ENCODE results near the gene DGCR6L.
"Not testable (repeated sequence)": the region's sequence is repeated elsewhere in the genome, so short reads cannot be mapped to it uniquely, and the experiment has no call there.

DGCR6L gene

DNA sequence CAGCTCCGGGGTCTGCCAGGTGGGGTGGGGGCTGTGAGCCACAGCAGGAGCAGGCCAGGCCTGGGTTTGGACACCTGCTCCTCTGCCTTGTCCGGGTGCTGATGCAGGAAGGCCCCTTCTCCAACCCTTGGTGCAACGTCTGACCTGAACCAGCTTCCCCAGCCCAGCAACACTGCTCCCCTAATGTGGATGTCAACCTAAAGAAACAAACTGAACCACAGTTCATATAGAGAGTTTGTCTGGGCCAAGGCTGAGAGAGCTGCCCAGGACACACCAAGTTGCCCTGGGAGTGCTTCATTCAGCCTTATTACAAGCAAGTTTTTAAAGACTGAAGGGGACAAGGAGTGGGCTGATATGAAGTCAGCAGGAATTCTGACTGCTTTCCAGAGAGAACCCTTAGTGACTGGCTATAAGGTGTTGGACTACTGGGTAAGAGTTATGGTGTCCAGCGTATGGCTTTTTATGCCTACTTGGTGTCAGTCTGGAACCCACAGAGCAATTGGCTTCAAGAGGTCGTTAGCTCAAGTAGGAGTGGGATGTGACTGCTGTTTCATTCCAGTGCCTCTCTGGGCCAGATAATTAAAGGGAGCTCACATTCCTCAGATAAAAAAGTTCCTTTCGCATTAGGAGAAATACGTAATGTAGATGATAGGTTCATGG lies 1.8 kb upstream of the DGCR6L start:
- not testable (repeated sequence) for H3K4me3 ChIP-seq (ENCODE audit: low read length); H3K36me3 ChIP-seq (ENCODE audit: insufficient read depth, low read length); H3K27ac ChIP-seq (ENCODE audit: low read depth, low read length); H3K9me3 ChIP-seq (ENCODE audit: insufficient read depth, low read depth, low read length); H3K27me3 ChIP-seq (ENCODE audit: insufficient read depth, low read length); H3K9ac ChIP-seq (ENCODE audit: low read depth, low read length); H3K4me1 ChIP-seq (ENCODE audit: insufficient read depth, low read length)
- 90% methylated on average over 5 of the region's 7 CpGs for WGBS

DNA sequence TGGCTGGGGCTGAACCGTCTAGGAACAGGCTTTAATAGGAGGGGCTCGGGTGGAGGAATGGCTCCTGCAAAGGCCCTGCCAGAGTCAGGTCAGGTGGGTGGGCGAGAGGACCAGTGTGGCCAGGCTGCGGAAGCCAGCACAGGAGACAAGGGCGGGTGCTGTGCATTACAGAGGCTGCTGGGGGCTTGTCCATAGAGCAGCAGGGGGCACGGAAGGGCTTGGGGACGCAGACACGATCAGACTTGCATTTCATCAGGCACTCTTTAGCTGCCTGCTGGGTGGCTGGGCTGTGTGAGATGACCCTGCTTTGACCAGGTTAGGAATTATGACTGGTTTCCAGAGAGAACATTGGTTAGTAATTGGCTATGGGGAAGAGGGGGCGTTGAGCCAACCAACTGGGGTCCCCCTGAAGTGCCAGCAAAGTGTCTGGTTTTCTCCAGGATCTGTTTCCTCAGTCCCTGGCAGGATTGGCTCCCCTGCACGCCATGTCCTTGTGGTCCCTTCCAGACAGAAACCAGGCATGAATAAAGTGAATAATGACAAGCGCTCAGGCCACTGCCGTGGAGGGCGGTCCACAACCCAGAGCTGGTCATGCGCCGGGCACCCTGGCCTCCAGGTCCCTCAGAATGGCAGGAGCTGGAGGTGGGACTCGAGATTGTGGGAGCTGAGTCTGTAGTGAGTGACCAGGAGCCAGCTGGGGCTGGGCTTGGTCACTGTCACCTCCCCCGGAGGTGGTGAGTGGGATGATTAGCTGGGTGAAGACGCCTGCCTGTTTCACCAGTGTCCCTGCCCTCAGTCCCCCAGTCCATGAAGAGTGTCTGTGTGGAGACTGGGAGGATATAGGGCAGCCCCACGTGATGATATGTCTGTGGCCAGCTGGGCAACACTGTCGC lies 1.0 kb upstream of the DGCR6L start:
- H3K9ac ChIP-seq (ENCODE audit: low read depth, low read length): peak overlapping the region; percentile 84
- H3K27me3 ChIP-seq (ENCODE audit: insufficient read depth, low read length); H3K4me1 ChIP-seq (ENCODE audit: insufficient read depth, low read length); H3K36me3 ChIP-seq (ENCODE audit: insufficient read depth, low read length); H3K9me3 ChIP-seq (ENCODE audit: insufficient read depth, low read depth, low read length): not testable (repeated sequence)
- H3K4me3 ChIP-seq (ENCODE audit: low read length): peak overlapping the region; percentile 80
- WGBS: 52% methylated on average over 20 of the region's 20 CpGs
- H3K27ac ChIP-seq (ENCODE audit: low read depth, low read length): peak overlapping the region; percentile 74

DNA sequence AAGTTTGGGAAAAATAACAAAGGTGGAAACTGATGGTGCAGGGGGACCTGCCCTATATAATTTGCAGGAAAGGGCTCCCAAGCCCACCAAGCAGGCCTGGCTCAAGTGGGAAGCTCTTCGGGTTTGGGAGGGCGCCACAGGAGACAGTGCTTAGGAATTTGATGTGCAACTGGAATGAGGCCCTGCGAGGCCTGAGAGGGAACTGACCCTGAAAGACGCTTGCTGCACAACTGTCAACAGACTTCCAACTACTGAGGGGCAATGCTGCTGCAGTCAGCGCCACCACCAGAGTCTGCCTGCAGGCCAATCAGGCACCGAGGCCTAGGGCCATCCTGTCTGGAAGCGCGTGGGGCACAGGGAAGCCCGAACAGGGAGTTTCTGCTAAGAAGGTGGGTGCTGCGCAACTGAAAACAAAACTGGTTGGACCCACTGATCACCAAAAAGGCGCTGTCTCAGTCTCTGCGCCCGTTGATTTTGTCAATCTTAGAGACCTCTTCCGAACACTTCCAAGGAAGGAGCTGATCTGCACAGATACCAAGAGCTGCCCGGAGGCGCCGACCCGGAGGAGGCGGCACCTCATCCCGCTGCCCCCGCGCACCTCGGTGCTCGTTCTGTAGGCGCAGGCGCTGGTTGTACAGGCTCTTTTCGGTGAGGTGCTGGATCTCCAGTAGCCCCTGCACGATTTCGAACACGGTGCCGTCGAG lies 667 bp downstream of the DGCR6L start:
- WGBS: 8% methylated on average over 32 of the region's 32 CpGs
- Histone ChIP-seq H3K27me3 (ENCODE audit: insufficient read depth, low read length) (no peaks in the 10 kb centered on the region), H3K9ac (ENCODE audit: low read depth, low read length) (peak overlapping the region; percentile 63), H3K4me1 (ENCODE audit: insufficient read depth, low read length) (peaks cover 3% of the 10 kb centered on the region; the same call in 1 of the 2 replicates), H3K9me3 (ENCODE audit: insufficient read depth, low read depth, low read length) (no peaks in the 10 kb centered on the region), H3K4me3 (ENCODE audit: low read length) (peak overlapping the region; percentile 80), H3K27ac (ENCODE audit: low read depth, low read length) (no peak overlapping the region), H3K36me3 (ENCODE audit: insufficient read depth, low read length) (no peaks in the 10 kb centered on the region)

DNA sequence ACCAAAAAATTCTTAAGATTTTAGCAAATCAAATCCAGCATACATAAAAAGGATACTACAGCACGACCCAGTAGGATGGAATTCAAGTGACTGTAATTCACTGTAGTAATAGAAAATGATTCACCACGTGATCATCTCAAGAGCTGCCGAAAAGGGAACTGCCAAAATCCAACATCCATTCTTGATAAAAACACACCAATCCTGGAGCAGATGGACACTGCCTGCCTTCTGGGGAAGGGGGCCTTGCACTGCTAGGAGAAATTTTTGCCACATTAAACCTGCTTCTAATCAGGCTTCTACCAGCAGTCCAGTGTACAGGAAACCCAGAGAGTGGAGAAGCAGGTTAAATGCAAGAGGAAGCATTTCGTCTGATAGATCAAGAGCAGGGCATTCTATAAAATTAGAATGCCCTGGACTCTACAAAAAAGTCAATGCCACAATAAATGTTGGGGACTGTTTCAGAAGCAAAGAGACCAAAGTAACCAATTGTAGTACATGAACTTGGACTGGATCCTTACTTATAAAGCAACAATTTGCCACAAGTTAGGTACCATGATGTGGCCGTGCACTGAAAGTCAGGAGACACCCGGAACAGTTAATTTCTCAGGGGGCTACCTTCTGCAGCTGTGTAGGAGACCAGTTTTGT lies 1.7 kb downstream of the DGCR6L start:
- not testable (repeated sequence) for H3K4me1 ChIP-seq (ENCODE audit: insufficient read depth, low read length); H3K27me3 ChIP-seq (ENCODE audit: insufficient read depth, low read length); H3K36me3 ChIP-seq (ENCODE audit: insufficient read depth, low read length); H3K9ac ChIP-seq (ENCODE audit: low read depth, low read length); H3K4me3 ChIP-seq (ENCODE audit: low read length); H3K27ac ChIP-seq (ENCODE audit: low read depth, low read length); H3K9me3 ChIP-seq (ENCODE audit: insufficient read depth, low read depth, low read length)
- 94% methylated on average over 3 of the region's 6 CpGs for WGBS

DNA sequence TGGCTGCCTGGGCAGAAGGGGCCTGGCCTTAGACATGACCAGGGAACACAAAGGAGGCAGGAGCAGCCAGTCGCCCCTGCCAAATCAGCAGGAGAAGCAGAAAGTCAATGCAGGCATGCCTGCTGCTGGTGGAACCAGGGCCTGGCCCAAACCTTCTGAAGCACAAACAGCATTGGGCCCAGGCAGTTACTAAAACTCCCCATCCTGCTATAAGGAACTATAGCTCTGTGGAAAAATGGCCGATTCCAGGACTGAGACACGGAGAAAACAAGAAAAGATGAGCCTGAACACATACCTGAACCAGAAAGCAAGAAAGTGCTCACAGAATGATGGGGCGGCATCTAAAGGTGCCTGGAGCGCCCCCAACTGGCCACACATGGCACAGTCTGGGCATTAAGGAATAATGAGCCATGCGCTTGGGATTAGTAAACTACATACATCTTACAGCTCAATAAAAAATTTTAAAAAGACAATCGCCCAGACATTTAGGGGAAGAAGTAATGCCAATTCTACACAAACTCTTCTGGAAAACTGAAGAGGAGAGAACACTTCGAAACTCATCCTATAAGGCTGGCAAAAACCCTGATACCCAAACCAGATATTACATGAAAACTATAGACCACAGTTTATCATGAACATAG lies 2.3 kb downstream of the DGCR6L start:
- 60% methylated on average over 3 of the region's 8 CpGs for WGBS
- not testable (repeated sequence) for H3K9me3 ChIP-seq (ENCODE audit: insufficient read depth, low read depth, low read length); H3K9ac ChIP-seq (ENCODE audit: low read depth, low read length)

DNA sequence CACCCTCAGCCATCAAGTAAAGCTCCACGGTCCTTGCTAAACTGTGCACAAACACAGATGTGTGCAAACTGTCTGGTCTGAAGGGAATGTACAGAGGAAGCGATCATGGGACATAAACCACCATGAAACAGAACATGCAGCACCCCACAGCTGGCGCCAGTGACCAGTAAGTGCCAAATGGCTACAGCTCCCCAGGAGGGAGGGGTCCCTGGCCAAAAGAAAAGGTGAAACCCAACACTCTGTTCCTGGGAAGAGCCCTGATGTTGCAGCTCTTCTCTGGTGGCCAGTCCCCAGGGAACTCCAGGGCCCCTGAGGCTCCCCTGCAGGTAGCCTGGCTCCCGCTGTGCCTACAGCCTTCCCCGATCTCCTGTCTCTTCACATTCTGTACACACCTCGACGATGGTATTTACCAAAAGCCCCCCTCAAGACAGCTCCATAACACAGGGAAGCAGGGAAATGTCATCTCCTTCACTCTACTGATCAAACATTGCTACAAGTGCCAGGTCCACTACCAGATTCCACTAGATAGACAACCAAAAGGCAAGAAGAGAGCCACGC lies 2.9 kb downstream of the DGCR6L start:
- H3K9me3 ChIP-seq (ENCODE audit: insufficient read depth, low read depth, low read length): no peaks in the 10 kb centered on the region
- H3K4me1 ChIP-seq (ENCODE audit: insufficient read depth, low read length): peaks cover 3% of the 10 kb centered on the region; the same call in 1 of the 2 replicates
- H3K36me3 ChIP-seq (ENCODE audit: insufficient read depth, low read length): no peaks in the 10 kb centered on the region
- 89% methylated on average over 8 of the region's 8 CpGs for WGBS
- no peak overlapping the region for H3K4me3 ChIP-seq (ENCODE audit: low read length)
- no peaks in the 10 kb centered on the region for H3K27me3 ChIP-seq (ENCODE audit: insufficient read depth, low read length)
- no peak overlapping the region for H3K9ac ChIP-seq (ENCODE audit: low read depth, low read length)
- H3K27ac ChIP-seq (ENCODE audit: low read depth, low read length): no peak overlapping the region

More for the DNA sequence above, 2.3 kb downstream of the DGCR6L start:
- H3K27ac ChIP-seq (ENCODE audit: low read depth, low read length); H3K4me1 ChIP-seq (ENCODE audit: insufficient read depth, low read length); H3K27me3 ChIP-seq (ENCODE audit: insufficient read depth, low read length); H3K36me3 ChIP-seq (ENCODE audit: insufficient read depth, low read length); H3K4me3 ChIP-seq (ENCODE audit: low read length): not testable (repeated sequence)

DNA sequence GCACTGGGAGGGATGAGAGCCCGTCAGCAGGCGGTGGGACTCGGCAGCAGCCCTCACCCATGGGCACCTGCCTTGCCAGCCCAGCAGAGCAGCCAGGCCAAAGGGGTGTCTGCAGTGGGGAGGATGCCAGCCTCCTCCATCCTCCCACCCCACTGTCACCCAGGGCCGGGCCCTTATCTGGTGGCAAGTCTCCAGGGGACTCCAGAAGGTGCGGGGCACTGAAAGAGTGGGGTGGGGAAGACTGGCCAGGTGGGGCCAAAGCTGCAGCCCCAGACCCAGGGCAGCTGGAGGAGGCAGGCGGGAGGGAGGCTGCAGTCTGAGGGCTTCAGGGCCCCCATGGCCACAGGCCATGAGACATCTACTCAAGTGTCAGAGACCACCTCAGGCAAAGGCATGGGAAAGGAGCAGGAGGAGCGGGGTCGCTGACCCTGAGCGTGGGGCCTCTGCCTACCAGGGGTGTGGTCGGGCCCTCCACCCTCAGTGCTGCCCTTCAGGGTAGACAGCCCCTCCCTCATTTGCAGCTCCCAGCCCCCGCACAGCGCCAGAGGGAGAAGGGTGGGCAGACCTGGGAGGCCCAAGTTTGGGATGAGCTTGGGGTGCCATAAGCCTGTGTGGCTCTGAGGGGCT lies 3.5 kb downstream of the DGCR6L start:
- H3K9ac ChIP-seq (ENCODE audit: low read depth, low read length): no peak overlapping the region
- no peak overlapping the region for H3K4me3 ChIP-seq (ENCODE audit: low read length)
- H3K27me3 ChIP-seq (ENCODE audit: insufficient read depth, low read length): no peaks in the 10 kb centered on the region
- WGBS: 90% methylated on average over 9 of the region's 12 CpGs
- no peaks in the 10 kb centered on the region for H3K36me3 ChIP-seq (ENCODE audit: insufficient read depth, low read length)
- H3K4me1 ChIP-seq (ENCODE audit: insufficient read depth, low read length): peaks cover 3% of the 10 kb centered on the region; the same call in 1 of the 2 replicates
- no peaks in the 10 kb centered on the region for H3K9me3 ChIP-seq (ENCODE audit: insufficient read depth, low read depth, low read length)
- no peak overlapping the region for H3K27ac ChIP-seq (ENCODE audit: low read depth, low read length)

DNA sequence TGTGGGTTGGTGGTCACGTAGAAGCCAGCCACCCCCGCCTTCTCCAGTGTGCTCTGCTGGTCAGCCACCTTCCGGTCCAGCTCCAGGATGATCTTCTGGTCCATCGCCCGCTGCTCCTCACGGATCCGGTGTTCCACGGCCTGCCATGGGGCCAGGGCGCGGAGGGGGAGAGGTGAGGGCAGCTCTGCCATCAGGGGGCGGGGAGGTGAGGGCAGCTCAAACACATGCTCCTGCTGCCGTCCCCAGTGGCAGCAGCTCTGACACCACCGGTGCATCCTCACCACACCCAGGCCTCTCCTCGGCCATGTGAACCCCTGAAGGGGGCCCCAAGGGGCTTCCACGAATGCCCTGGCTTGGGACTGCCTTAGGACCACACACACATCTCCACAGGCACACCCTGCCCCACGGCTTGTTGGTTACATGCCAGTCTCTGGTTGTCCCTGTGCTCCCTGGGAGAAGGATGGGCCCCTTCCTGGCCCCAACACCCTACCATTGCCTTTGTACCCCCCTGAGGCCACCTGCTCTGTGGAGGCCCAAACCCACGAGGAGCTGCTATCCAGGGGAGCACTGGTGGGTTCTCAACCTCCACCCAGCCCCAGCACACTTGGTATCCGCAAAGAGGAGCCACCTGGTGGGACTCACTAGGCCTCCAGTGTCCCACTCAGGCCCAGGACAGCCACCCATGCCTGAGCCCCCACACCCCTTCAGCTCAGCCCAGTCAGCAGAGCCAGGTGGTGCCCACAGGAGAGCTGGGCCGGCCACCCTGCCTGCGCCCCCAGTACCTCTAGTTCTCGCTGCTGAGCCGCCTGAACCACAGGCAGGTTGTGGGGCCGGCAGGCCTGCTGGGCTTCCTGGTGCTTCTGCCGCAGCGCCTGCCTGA lies 4.3 kb downstream of the DGCR6L start:
- H3K9me3 ChIP-seq (ENCODE audit: insufficient read depth, low read depth, low read length): no peaks in the 10 kb centered on the region
- 94% methylated on average over 25 of the region's 25 CpGs for WGBS
- H3K27me3 ChIP-seq (ENCODE audit: insufficient read depth, low read length): no peaks in the 10 kb centered on the region
- H3K9ac ChIP-seq (ENCODE audit: low read depth, low read length): no peak overlapping the region
- no peaks in the 10 kb centered on the region for H3K36me3 ChIP-seq (ENCODE audit: insufficient read depth, low read length)
- no peak overlapping the region for H3K27ac ChIP-seq (ENCODE audit: low read depth, low read length)
- H3K4me3 ChIP-seq (ENCODE audit: low read length): no peak overlapping the region
- no peaks in the 10 kb centered on the region; the same call in 1 of the 2 replicates for H3K4me1 ChIP-seq (ENCODE audit: insufficient read depth, low read length)

DNA sequence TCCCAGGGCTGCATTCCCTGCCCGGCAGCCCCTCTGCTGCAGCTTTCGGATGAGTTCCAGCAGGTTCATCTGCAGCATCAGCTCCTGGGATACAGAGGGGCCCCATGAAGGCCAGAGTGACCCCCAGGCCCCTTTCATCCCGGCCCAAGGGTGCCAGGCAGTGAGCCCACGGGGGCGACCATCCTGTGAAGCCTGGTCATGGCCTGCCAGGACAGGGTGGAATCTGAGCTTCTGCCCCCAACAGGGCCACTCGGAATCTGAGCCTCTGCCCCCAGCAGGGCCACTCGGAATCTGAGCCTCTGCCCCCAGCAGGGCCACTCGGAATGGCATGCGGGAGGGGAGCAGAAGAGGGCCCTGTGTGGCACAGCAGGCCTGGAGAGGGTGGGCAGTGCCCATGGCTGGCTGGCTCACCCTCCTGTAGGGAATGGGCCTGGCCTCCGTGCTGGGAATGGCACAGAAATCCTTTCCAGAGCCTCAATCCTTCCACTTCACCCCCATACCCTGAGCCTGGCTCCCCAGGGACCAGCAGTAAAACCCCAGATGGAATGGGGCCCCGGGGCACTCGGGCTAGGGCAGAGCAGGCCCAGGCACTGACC lies 5.0 kb downstream of the DGCR6L start:
- H3K27ac ChIP-seq (ENCODE audit: low read depth, low read length); H3K27me3 ChIP-seq (ENCODE audit: insufficient read depth, low read length); H3K9me3 ChIP-seq (ENCODE audit: insufficient read depth, low read depth, low read length); H3K4me1 ChIP-seq (ENCODE audit: insufficient read depth, low read length); H3K9ac ChIP-seq (ENCODE audit: low read depth, low read length); H3K4me3 ChIP-seq (ENCODE audit: low read length); H3K36me3 ChIP-seq (ENCODE audit: insufficient read depth, low read length): not testable (repeated sequence)
- WGBS: 89% methylated on average over 12 of the region's 12 CpGs

All from HUES64 (cell line).